Superior temporal gyrus (tissue), 1 donor: ENCODE data around the gene ETNK2.
"Not testable (repeated sequence)": the region's sequence is repeated elsewhere in the genome, so short reads cannot be mapped to it uniquely, and the experiment has no call there.

ENCODE experiments used
- DNase-seq: peaks from one replicate; pipeline ENCODE4 v3.0.0-alpha.2; 2016; ENCODE audit errors: extremely low spot score

The ETNK2 gene

DNA sequence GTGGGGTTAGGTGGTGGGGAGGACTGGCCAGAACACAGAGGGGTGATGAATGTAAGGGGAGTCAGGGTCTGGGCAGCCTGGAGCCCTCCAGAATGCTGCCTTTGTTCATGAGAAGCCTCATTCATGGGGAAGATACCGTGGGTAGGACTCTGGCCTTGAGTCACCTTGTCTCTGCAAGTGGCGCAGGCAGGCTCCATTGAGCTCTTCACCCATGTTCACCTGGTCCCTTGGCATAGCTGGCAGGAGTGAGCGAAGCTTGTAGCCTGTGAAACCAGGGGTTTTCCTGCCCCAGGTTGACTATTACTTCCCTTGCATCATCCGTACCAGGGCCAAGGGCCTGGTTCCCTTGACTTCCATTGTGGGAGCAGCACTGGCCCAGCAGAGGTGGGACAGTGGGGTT lies 53.2 kb downstream of the ETNK2 start:
- no peak for DNase-seq

DNA sequence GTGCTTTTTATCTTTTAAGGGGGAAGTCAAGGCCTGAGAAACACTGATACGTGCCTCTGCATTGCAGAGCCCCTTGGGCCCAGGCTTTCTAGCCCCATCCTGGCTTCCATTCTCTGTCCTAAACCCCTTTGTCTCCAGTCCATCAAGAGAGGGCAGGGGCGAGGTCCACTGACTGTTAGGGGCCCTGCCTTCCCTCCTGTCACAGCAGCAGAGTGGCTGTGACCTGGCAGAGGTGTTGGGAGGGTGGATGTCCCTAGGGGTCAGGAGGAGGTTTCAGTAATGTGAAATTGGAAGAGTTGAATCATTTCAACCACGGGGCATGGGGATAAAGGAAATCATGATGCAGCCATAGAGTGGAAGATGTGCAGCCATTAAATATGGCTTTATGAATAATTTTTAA lies 54.9 kb downstream of the ETNK2 start:
- DNase-seq, result no peak

DNA sequence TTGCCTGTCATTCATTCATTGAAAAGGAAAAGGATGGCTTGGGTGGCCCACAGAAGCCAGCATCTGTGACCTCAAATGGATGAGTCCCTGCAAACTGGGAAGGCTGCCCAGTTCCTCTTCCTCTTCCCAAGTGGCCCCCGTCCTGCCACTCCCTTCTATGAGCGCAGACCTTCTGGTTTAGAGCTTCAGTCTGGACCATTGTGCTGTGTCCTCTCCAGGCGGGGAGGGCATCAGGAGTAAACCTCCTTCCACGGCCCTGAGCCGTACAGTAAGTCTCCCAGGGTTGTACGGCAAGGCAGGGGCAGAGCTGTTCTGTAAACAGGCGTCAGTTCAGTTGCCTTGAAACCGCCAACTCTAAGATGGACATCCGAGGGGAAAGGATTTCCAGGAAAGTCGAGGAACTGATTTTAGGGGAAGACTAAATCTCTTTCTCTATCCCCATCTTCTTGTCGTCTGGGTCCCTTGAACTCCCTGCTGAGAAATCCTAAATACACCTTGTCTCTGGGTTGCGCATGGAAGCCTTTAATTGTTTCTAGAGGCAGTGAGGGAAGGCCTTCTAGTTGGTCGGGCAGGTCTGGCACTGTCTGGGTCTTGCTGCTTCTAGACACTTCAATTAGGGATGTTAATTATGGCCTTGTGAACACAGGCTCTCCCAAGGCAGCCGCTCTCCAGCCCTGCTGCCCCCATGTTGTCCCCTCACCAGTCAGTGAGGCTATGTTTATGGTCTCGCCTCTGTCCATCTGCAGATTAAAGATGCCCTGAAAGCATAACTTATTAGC lies 56.8 kb downstream of the ETNK2 start:
- no peak for DNase-seq

DNA sequence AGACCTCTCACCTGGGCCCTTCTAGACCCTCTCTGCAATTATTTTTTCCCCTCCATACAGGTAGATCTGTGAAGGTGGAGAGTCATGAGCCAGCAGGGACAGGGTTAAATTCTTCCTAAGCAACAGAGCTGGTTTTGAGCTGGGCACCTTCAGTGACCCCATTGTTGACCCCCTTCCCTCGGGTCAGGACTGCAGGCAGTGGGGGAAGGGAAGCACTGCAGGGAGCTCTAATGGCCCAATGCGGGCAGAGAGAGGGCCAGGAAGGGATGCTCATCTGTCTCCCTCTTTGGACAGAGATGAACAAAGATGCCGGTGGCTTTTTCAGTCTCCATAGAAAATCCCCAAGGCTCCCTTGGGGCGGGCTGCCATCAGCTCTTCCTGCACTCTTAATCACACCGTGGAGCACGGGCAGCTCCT lies 57.5 kb downstream of the ETNK2 start:
- no peak for DNase-seq

DNA sequence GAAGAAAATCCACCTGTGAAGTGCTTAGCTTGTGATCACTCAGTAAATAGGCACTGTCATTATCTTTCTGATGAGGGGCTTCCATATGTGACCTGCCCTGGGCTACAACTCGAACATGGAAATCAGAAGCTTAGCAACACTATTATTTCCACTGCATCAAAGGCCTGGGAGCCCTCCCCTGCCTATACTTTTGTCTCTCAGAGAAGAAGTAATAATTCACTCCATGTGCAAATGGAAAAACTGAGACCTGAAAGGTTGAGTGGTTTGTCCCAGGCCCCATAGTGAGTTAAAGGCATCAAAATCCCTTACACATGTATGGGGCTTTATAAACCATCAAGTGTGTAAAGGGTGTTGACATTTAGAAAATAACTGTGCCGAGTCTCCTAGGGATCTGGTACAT lies 58.1 kb downstream of the ETNK2 start:
- no peak for DNase-seq

DNA sequence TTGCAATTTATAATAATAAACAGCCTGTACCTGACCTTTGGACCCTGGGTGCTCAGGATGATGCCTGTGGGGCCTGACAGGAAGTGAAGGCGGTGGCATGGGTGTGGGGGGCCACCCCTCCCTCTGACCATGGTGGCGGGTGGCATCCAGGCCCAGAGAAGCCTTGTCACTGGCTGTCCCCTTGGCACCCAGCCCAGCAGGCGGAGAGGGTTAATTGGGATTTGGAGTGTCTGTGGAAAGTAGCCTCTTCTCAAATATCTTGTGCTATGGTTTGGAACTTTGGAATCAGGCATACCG lies 58.5 kb downstream of the ETNK2 start:
- DNase-seq, result no peak

DNA sequence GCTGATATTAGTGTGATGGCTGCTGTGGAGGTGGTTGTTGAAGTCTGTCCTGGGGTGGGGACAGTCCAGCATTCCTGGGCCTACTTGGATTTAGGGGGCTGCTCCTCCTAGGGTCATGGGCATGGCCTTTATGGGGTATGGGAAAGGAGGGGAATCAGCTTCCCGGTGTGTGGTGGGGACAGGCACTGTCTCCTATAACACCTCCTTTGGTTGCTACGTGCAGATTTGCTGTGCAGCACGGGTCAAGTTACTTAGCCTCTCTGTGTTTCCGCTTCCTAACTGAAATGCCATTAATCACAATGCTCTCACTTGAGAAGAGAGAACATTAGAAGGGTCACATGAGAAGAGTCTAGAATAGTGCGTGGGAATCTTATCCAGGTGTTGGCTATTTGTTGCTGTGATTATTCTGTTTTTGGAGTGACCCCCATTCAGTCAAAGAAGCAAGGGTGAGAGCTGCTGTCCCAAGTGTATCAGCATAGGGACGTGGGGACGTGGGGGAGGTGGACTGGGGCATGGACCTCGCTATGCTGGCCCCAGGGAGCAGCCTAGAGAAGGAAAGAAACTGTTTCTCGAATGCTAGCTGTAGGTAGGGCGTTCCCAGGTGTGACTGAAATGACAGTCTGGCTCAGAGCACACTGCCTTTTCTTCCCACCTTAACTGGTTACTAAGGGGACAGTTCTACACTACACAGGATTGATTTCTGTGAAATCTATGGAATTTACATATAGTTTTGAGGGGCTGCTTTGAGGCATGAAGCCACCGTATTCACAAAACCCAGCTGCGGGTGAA lies 59.0 kb downstream of the ETNK2 start:
- DNase-seq, result no peak

DNA sequence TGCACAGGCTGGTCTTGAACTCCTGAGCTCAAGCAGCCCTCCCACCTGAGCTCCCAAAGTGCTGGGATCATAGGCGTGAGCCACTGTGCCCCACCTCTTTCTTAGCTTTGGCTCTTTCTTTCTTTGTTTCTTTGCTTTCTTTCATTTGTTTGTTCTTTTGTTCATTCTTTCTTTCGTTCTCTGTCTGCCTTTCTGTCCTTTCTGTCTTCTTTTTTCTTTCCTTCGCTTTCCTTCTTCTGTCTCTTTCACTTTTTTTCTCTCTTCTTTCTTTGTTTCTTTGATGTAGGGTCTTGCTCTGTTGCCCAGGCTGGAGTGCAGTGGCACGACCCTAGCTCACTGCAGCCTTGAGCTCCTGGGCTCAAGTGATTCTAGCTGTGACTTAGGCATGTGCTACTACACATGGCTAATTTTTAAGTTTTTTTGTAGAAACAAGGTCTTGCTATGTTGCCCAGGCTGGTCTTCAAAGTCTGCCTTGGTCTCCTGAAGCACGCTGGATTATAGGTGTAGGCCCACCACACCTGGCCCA lies 60.0 kb downstream of the ETNK2 start:
- DNase-seq, result no peak

DNA sequence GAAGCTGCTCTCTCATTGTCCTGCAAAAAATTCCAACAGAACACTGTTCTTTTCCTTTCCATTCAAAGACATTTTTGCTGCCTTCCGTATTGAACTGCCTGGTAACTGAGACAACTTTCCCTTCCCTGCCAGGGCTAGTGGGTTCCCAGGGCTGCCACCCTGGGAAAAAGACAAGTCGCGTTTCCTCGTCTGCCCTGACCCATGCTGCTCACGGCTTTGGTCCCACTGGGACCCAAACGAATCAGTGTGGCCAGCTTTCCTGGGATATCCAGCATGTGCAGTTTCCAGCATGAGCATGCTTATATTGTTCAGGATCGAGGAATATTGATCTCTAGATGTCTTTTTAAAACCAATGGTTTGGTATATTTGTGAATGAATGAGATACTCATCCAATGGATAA lies 60.8 kb downstream of the ETNK2 start:
- no peak for DNase-seq

DNA sequence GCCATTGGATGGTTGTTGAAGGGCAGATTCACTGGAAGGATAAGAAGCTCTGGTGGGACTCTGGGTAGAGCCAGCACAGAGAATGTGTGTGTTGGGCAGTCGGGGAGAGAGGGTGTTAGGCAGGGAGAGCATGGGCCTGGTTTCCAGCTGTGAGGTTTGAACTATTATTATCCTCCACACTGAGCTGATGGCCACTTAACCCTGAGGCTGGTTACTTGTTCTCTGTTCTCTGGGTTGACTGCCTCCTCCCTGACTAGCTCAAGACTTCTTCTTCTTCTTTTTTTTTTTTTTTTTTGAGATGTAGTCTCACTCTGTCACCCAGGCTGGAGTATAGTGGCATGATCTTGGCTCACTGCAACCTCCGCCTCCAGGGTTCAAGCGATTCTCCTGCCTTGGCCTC lies 61.7 kb downstream of the ETNK2 start:
- not testable (repeated sequence) for DNase-seq

DNA sequence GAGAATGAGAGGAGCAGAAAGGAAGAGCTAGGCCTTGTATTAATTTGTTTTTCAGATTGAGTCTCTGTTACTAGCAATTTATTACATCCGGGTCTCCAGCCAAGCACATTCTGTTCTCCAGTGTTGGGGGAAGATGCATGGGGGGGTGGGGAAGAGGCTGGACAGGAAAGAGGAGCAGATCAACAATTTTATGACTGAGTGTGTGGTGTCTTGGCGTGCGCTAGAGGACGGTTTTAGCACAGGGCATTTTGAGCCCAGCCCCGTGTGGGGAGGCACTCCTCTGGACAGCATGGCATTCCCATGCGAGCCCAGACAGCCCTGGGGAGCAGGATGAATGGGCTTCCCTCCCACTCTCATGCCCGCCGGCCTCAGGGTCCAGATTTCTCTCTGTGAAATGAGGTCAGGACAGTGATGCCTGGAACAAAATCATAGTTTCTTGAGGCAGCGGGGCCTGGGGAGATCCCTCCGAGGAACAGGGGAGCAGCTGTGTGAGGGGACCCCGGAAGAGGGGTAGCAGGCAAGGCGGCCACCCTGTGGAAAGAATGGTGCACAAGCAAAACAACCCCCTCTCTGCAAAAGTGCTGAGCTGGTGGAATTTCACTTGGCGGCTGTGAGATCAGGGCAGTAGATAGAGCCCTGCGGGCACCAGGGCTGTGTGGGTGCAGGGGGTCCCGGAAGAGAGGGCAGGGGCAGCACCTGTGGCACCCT lies 62.6 kb downstream of the ETNK2 start:
- no peak for DNase-seq

DNA sequence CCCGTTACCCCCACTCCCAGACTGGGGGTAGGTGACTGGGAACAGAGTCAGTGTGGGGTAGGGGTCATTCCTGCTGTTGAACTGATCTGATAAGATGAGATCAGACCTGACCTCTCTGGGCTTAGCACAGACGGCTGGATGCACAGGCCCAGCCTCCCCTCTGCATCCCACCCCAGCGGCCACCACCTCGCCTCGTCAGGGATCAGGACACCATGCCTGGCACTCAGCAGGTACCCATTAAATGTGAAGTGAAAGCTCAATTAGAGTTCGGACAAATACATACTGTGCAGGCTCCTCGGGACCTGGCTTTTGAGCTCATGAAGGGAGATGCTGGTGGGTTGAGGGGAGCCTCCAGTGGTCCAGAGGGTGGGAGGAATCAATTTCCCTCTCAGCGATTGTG lies 63.2 kb downstream of the ETNK2 start:
- DNase-seq, result no peak

DNA sequence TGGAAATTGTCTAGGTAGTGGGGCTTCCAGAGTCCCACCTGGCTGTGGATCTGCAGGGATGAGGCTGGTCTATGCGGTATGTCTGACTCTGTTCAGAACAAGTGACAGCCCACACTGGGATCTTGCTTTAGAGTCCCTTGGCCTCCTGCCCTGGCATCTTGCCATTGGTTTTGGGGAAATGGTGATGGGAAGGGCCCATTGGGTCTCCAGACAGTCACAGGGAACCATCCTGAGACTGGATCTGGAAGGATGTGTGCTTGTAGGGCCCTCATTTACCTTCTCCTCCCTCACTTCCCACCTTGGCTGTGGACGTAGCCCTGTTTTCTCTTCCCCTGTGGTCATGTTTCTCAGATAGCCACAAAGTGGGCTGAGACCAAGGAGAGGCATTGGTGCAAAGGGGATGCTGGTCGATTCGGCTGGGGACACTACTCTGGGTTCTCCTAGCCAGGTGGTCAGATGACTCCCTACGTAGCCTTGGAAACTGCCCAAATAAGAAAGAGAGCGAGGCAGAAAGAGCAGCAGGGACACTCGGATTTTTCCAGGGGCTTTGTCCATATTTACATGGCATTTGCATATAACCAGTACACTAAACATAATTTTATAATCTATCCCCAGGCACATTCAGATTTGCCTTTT lies 63.8 kb downstream of the ETNK2 start:
- no peak for DNase-seq

DNA sequence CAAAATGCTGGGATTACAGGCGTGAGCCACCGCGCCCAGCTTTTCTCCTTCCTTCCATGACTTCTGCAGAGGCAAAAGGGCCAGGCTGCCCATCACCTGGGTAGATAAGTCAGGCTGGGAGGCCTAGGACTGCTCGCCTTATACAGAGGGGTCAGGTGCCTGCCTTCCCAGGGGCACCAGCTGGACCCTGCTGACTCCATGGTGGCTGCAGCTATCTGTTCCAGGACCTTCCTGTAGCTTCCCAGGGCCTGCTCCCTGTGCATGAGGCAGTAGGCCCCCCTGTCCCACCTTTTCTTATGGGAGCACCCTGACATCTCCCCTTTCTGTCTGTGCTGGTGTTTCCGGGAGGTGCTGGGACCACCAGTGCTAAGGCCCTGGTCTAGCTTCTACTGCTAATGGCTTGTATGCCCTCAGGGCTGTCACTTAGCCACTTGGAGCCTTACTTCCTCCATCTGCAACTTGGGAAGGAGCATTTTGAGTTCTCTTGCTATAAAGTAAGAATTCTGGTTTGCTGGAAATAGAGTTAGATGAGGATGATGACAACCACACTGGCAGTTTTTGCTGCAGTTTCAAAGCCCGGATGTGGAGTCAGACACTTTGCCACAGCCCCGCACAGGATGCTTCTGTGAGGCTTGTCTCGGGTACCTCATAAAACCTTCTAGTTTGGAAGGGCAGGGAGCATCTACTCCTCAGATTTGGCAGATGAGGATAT lies 64.5 kb downstream of the ETNK2 start:
- no peak for DNase-seq

DNA sequence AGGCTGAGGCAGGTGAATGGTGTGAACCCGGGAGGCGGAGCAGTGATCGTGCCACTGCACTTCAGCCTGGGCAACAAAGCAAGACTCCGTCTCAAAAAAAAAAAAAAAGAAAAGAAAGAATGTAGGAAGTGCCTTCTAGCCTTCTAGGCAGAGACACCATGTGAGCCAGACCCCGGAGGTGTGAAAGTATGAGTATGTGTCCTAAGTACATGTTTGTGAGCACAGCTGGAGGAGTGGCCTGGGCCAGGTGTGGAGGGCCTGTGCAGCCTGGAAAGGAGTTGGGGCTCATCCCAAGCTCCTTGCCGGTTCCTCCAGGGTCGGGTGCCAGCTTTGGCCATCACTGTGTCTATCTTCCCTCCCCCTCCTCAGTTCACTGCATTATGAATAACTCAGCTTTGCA lies 66.0 kb downstream of the ETNK2 start:
- DNase-seq, result no peak

DNA sequence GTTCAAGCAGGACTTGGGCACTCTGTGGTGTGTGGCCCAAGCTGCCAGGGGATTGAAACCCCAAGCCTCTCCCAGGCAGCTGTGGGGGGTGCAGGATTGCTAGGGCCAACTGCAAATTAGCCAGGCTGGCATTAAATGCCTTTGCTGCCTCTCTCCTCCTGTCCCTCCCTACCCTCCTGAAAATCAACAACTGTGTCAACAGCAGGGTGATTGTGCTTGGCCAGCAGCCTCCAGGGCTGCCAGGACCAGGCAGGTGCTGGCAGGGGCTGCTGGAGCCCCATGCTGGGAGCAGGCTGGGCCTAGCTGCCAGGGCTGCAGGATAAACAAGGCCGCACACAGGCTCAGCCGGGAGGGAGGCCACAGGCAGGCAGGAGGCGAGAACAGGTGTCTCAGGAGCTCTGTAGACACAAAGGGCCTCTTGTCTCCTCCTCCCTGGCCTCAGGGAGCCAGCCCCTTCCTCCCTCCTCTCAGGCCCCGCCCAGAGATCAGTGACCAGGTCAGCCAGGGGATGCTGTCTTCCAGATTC lies 67.5 kb downstream of the ETNK2 start:
- DNase-seq, result no peak

DNA sequence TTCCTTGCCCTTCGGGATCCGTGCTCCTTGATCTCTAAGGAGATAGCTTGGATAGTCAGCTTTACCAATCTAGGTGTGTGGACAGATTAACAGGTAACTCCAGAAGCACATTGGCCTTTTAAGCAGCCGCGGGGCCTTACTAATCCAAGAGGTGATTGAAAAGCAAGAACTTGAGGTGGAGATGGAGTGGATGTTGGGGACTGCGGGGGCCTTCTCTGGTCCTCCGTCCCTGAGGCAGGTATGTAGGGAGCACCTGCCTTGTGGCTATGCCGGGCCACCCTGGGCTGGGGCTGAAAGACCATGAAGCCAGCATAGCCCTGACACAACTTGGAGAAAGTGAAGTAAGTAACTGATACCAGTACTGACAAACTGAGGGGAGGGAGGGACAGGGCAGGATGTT lies 68.4 kb downstream of the ETNK2 start:
- DNase-seq, result no peak

DNA sequence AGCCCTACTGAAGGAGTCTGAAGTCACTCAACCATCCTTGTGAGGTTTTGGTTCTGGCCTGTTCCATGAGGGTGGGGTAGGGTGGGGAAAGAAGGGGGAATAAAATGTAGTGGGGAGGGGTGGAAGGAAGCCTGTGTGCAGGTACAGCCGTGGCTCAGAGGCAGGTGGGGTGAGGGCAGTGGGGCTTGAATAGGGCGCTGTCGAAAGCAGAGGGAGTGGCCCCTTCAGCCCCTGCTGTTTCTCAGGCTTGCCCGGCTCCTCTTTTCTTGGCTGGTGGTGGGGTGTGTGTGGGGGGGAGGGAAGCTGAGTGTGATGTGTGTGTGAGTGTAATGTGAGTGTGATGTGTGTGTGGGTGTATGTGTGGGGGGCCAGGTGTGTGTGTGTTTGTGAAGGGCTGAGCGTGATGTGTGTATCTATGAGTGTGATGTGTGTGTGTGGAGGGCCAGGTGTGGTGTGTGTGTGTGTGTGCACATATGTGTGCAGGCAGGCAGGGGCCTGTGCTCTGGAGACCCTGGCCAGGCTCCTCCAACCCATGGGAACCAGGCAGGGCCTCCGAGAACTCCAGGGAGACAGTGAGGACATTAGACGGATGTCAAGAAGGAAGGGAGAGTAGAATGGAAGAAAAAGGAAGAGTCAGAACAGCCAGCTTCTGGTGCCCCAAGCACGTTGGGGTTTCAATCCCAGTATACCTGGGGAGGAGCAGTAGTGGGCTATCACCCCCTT lies 69.9 kb downstream of the ETNK2 start:
- DNase-seq, result no peak

DNA sequence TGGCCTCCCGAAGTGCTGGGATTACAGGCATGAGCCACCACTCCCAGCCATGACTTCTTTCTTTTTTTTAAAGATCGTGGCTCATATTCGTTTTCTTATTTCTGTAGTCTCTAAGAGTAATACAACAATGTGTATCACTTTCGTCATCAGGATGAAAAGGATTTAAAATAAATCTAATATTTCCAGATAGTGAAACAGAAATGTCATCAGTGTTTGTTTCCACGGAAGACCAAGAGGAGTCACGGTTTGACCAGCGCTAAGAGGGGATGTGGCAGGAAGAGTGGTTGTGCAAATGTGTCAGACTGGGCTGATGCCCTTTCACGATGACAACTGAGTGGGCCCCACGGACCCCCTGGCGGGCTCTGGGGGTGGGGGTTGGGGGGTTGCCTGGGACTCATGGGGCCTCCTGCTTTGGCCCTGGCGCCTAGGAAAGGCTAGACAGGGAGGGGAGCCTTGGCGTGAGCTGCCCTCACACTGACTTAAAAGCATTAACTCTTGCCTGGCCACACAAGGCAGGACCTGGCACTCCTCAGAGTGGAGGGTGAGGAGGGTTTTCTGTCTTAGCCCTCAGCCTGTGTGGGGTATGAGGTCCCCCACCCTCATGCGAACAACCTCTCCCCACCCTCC lies 70.6 kb downstream of the ETNK2 start:
- no peak for DNase-seq
